Stomach (tissue), 19 donors: ENCODE data around the gene DDX53. TPM values are rescaled to one million over a fixed set of nuclear protein-coding genes. Genes with fewer than 3 reads are reported as not detected.

Experiments
- DNase-seq, 2 donors: peaks; one replicate each; pipeline versions ENCODE4 v3.0.0 to v3.0.0-alpha.2; 2013 to 2019
- H3K27ac ChIP-seq, 5 donors: fragments of 200-600 bp in 4 of 5; sonication (generic) in 4 of 5; one replicate each; pipeline ENCODE4 v1.5.1; 2013 to 2019; ENCODE audit warnings: mild to moderate bottlenecking in 1 of 5, moderate library complexity in 1 of 5
- H3K27me3 ChIP-seq, 3 donors: fragments of 200-600 bp; sonication (generic); one replicate each; pipeline ENCODE4 v1.5.1; 2017 to 2019; ENCODE audit warnings: mixed run types in 1 of 3
- H3K36me3 ChIP-seq, 4 donors: fragments of 200-600 bp; sonication (generic); 1 replicate in 3 of 4; 2 replicates in 1 of 4; pipeline ENCODE4 v1.5.1; 2016 to 2019
- H3K4me1 ChIP-seq, 4 donors: fragments of 200-600 bp; sonication (generic); one replicate each; pipeline ENCODE4 v1.5.1; 2016 to 2019
- H3K4me3 ChIP-seq, 4 donors: fragments of 200-600 bp; sonication (generic) in 3 of 4; one replicate each; pipeline ENCODE4 v1.5.1; 2016 to 2019; ENCODE audit warnings: mild to moderate bottlenecking in 1 of 4
- H3K9me3 ChIP-seq, 4 donors: fragments of 200-600 bp; sonication (generic); one replicate each; pipeline ENCODE4 v1.5.1; 2016 to 2019
- CTCF ChIP-seq, 7 experiments: fragments of 450-650 bp in 4 of 7; fragments of 200-600 bp in 3 of 7; sonication (generic) in 3 of 7; IDR thresholded peaks; one replicate each; pipeline ENCODE4 v1.5.1; 2016 to 2019; ENCODE audit warnings: antibody characterized with exemption in 7 of 7, control low read depth in 2 of 7, mild to moderate bottlenecking in 1 of 7
- EP300 ChIP-seq: sonication (generic); formaldehyde crosslinking; IDR thresholded peaks from one replicate; pipeline ENCODE4 v1.6.1; 2017; ENCODE audit warnings: antibody characterized with exemption
- POLR2A ChIP-seq, 4 donors: fragments of 450-650 bp; IDR thresholded peaks; one replicate each; pipeline ENCODE4 v1.6.1; 2016; ENCODE audit warnings: antibody characterized with exemption in 4 of 4, control low read depth in 2 of 4, mild to moderate bottlenecking in 1 of 4, moderate library complexity in 1 of 4
- POLR2AphosphoS5 ChIP-seq, 3 donors: sonication (generic); formaldehyde crosslinking; IDR thresholded peaks; one replicate each; pipeline ENCODE4 v1.6.1; 2016; ENCODE audit warnings: antibody characterized with exemption in 3 of 3
- WGBS, 5 donors: extraction: QIAGEN DNeasy Blood & Tissue Kit in 3 of 5; methylation state at CpG; one replicate each; pipeline versions ENCODE4 v1.1.5 to v1.1.7; 2013 to 2018; 5-methylcytosine and 5-hydroxymethylcytosine counted together
- intact Hi-C: fragments of 100-400 bp; cut with DNase I; formaldehyde crosslinking; loops from one replicate; pipeline ENCODE4 v1.15.1; 2023; ENCODE audit warnings: low total_unique reads
- long read RNA-seq, 10 donors: transcript quantifications; one replicate each; lab custom pipeline, GENCODE V29; 2026
- polyA plus RNA-seq, 3 donors: library from polyadenylated mRNA; stranded (reverse); fragments of 200-250 nt; gene quantifications; one replicate each; pipeline ENCODE4 v1.2.3, GENCODE V29; 2013
- total RNA-seq, 5 donors: library from RNA; depleted of rRNA; stranded (reverse); fragments of >200 nt; gene quantifications; one replicate each; pipeline versions ENCODE4 v1.1.0 to v1.2.3, GENCODE V29; 2014 to 2016
- donor health status: healthy with polysubstance abuse.
- donor health status: Bipolar disorder and iron deficiency.
- donor health status: healthy.

DDX53 gene
- not detected for total RNA-seq
- not detected for polyA plus RNA-seq
- long read RNA-seq, donor 1, result 0 reads
- long read RNA-seq, donor 2, result 0 reads
- long read RNA-seq, donor 3, result 0 reads
- long read RNA-seq, donor 4, result 0 reads
- long read RNA-seq, donor 5, result 0 reads
- long read RNA-seq, donor 6, result 0 reads
- long read RNA-seq, donor 7, result 0 reads
- long read RNA-seq, donor 8, result 0 reads
- long read RNA-seq, donor 9, result 0 reads
- long read RNA-seq, donor 10, result 0 reads

GRCh38 chrX:22999696-23000223, at the start of gene DDX53:
Gene DDX53 (plus strand): TSS chrX:22999960. CDS start chrX:23000058, 98 bp downstream.
- 87 to 96% (median 94%) methylated on average over 13 to 23 of the region's 23 CpGs for WGBS, 5 donors
- H3K36me3 ChIP-seq, result no peaks in the 10 kb centered on the region

GRCh38 chrX:22950269-22951266, 49.2 kb upstream of the DDX53 start:
- DNase-seq, result peak in 1 of 2 donors; percentile 12
- Histone ChIP-seq H3K4me3 (no peak overlapping the region), H3K27me3 (no peaks in the 10 kb centered on the region), H3K4me1 (no peaks in the 10 kb centered on the region), H3K36me3 (no peaks in the 10 kb centered on the region), H3K9me3 (no peaks in the 10 kb centered on the region), H3K27ac (no peak overlapping the region)
- TF ChIP-seq EP300 (no peak), POLR2AphosphoS5 (IDR thresholded peaks at IDR 0.05) (no peak), POLR2A (IDR thresholded peaks at IDR 0.05) (no peak), CTCF (IDR thresholded peaks at IDR 0.05) (no peak)
- WGBS, 5 donors, result 72 to 83% (median 78%) methylated on average over 5 of the region's 5 CpGs
- intact Hi-C loops, result no loop called here

More at GRCh38 chrX:22999696-23000223, at the start of gene DDX53:
- TF ChIP-seq POLR2A (IDR thresholded peaks at IDR 0.05) (no peak), POLR2AphosphoS5 (IDR thresholded peaks at IDR 0.05) (no peak), EP300 (no peak), CTCF (IDR thresholded peaks at IDR 0.05) (no peak)
- H3K4me3 ChIP-seq, result no peak within 1 kb of the TSS
- H3K27me3 ChIP-seq, result no peaks in the 10 kb centered on the region
- H3K27ac ChIP-seq, result no peak within 1 kb of the TSS
- no peak for DNase-seq
- H3K4me1 ChIP-seq, result no peaks in the 10 kb centered on the region
- intact Hi-C loops, result no loop called here
- no peaks in the 10 kb centered on the region for H3K9me3 ChIP-seq

GRCh38 chrX:22952010-22952409, 47.8 kb upstream of the DDX53 start:
- Histone ChIP-seq H3K27me3 (no peaks in the 10 kb centered on the region), H3K36me3 (no peaks in the 10 kb centered on the region), H3K27ac (no peak overlapping the region), H3K4me1 (no peaks in the 10 kb centered on the region), H3K9me3 (no peaks in the 10 kb centered on the region), H3K4me3 (no peak overlapping the region)
- TF ChIP-seq POLR2AphosphoS5 (IDR thresholded peaks at IDR 0.05), result no peak
- TF ChIP-seq POLR2A (IDR thresholded peaks at IDR 0.05), result no peak
- no peak for TF ChIP-seq EP300
- TF ChIP-seq CTCF (IDR thresholded peaks at IDR 0.05), result no peak
- peak in 1 of 2 donors; percentile 6 for DNase-seq
- intact Hi-C loops, result no loop called here
- WGBS, 5 donors, result 33 to 43% (median 41%) methylated on average over 6 of the region's 6 CpGs

- no peaks in the 10 kb centered on the region for H3K4me1 ChIP-seq
- intact Hi-C loops, result no loop called here
- no peaks in the 10 kb centered on the region for H3K9me3 ChIP-seq
- H3K4me3 ChIP-seq, result no peak overlapping the region
- H3K36me3 ChIP-seq, result no peaks in the 10 kb centered on the region
- no peak for DNase-seq
- WGBS, 5 donors, result 89 to 100% (median 97%) methylated on average over 2 of the region's 2 CpGs
- H3K27ac ChIP-seq, result no peak overlapping the region
- no peaks in the 10 kb centered on the region for H3K27me3 ChIP-seq
- TF ChIP-seq CTCF (IDR thresholded peaks at IDR 0.05) (no peak), POLR2AphosphoS5 (IDR thresholded peaks at IDR 0.05) (no peak), EP300 (no peak), POLR2A (IDR thresholded peaks at IDR 0.05) (no peak)
Observed at GRCh38 chrX:22958250-22958649, 41.5 kb upstream of the DDX53 start.
